ENCODE data around the gene LHPP.

DNA sequence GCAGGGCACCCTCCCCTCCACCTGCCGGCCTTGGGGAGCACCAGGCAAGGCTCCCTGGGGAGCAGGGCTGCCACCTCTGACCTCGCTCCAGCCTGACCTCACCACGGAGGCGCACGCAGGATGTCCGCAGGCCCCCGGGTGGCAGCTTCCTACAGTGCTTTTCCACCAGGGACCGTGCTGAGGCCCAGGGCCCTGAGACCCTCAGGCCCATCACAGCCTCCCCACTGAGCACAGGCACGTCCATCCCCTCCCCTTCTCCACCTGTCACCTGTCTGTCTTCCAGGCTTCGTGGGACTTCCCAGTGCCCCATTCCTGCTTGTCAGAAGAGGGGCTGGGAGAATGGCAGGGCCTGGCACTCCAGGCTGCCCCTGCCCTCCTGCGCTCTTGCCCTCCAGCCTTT is 90.1 kb downstream of the LHPP start:
- TF ChIP-seq EZH2phosphoT487 (IDR thresholded peaks at IDR 0.05) (no peak), EZH2 (IDR thresholded peaks at IDR 0.05) (no peak)
- TF ChIP-seq, protein P1, sequence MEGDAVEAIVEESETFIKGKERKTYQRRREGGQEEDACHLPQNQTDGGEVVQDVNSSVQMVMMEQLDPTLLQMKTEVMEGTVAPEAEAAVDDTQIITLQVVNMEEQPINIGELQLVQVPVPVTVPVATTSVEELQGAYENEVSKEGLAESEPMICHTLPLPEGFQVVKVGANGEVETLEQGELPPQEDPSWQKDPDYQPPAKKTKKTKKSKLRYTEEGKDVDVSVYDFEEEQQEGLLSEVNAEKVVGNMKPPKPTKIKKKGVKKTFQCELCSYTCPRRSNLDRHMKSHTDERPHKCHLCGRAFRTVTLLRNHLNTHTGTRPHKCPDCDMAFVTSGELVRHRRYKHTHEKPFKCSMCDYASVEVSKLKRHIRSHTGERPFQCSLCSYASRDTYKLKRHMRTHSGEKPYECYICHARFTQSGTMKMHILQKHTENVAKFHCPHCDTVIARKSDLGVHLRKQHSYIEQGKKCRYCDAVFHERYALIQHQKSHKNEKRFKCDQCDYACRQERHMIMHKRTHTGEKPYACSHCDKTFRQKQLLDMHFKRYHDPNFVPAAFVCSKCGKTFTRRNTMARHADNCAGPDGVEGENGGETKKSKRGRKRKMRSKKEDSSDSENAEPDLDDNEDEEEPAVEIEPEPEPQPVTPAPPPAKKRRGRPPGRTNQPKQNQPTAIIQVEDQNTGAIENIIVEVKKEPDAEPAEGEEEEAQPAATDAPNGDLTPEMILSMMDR (IDR thresholded peaks at IDR 0.05), result no peak

Data from neural progenitor cell (in vitro differentiated cells).